Caco-2 (cell line): ENCODE measurements around the gene ADCY10. TPM values are rescaled to one million over a fixed set of nuclear protein-coding genes. Genes with fewer than 3 reads are reported as not detected.
"Not testable (repeated sequence)": the region's sequence is repeated elsewhere in the genome, so short reads cannot be mapped to it uniquely, and the experiment has no call there.

ENCODE experiments used
- BruUV-seq: library from RNA; stranded (reverse); fragments of 400-500 nt; replicated peaks from 2 replicates; lab custom pipeline; 2021; lab: Mats Ljungman, UMichigan
- CTCF ChIA-PET: fragments of 300-600 bp; sonication (Branson Sonifier 250); formaldehyde crosslinking; loops from one replicate; lab custom pipeline; 2022; ENCODE audit warnings: antibody characterized with exemption; lab: Charles Lee
- POLR2A ChIA-PET: fragments of 300-600 bp; sonication (Branson Sonifier 250); formaldehyde crosslinking; loops from one replicate; lab custom pipeline; 2022; ENCODE audit warnings: antibody characterized with exemption; lab: Charles Lee
- DNase-seq, 2 experiments: peaks; one replicate each; pipeline versions ENCODE4 v3.0.0 to v3.0.0-alpha.2; 2020 to 2022
- H3K27me3 ChIP-seq: replicated peaks from 2 replicates; pipeline ENCODE4 v1.6.0; 2011; ENCODE audit warnings: low read length; ENCODE audit not compliant: control insufficient read depth, insufficient read depth
- H3K36me3 ChIP-seq: 2 replicates; pipeline ENCODE4 v1.5.1; 2011; ENCODE audit warnings: low read length; ENCODE audit not compliant: control insufficient read depth, insufficient read depth
- H3K4me1 ChIP-seq: fragments of 250-450 bp; sonication (Bioruptor Pico); 2 replicates; pipeline ENCODE4 v1.5.1; 2020; ENCODE audit warnings: mild to moderate bottlenecking
- H3K4me3 ChIP-seq: 2 replicates; pipeline ENCODE4 v1.5.1; 2011; ENCODE audit warnings: low read depth, mild to moderate bottlenecking, control low read depth, low read length
- H3K9me3 ChIP-seq: fragments of 250-450 bp; sonication (Bioruptor Pico); 2 replicates; pipeline ENCODE4 v1.5.1; 2020; ENCODE audit warnings: mild to moderate bottlenecking, moderate library complexity
- H3K27ac Mint-ChIP-seq: one replicate; pipeline ENCODE4 v1.8.0; 2022; ENCODE audit warnings: mixed read lengths; ENCODE audit not compliant: unreplicated experiment
- H3K27me3 Mint-ChIP-seq: one replicate; pipeline ENCODE4 v1.8.0; 2022; ENCODE audit warnings: mixed read lengths; ENCODE audit not compliant: insufficient read depth, unreplicated experiment
- H3K36me3 Mint-ChIP-seq: one replicate; pipeline ENCODE4 v1.8.0; 2022; ENCODE audit warnings: mild to moderate bottlenecking, mixed read lengths; ENCODE audit not compliant: insufficient read depth, unreplicated experiment
- H3K4me1 Mint-ChIP-seq: one replicate; pipeline ENCODE4 v1.8.0; 2022; ENCODE audit warnings: low read depth, mixed read lengths; ENCODE audit not compliant: unreplicated experiment
- H3K4me3 Mint-ChIP-seq: one replicate; pipeline ENCODE4 v1.8.0; 2022; ENCODE audit warnings: mild to moderate bottlenecking, moderate library complexity, mixed read lengths; ENCODE audit not compliant: unreplicated experiment
- H3K9me3 Mint-ChIP-seq: one replicate; pipeline ENCODE4 v1.8.0; 2022; ENCODE audit warnings: mixed read lengths; ENCODE audit not compliant: unreplicated experiment
- intact Hi-C: fragments of 100-400 bp; cut with micrococcal nuclease; formaldehyde crosslinking; loops from one replicate; pipeline ENCODE4 v1.10.0; 2022; ENCODE audit not compliant: unreplicated experiment
- total RNA-seq: library from RNA; stranded (reverse); gene quantifications from 2 replicates; pipeline ENCODE4 v1.2.3, GENCODE V29; 2022
- TF ChIP-seq, protein P1 (sequence below), 2 experiments: fragments of 200-600 bp in 1 of 2; IDR thresholded peaks; 1 replicate in 1 of 2; 2 replicates in 1 of 2; pipeline versions ENCODE4 v1.5.1 to v1.8.0; 2011 to 2022; ENCODE audit warnings: antibody characterized with exemption in 1 of 2, control low read depth in 1 of 2, inconsistent platforms in 1 of 2, low read depth in 1 of 2, low read length in 1 of 2, mild to moderate bottlenecking in 1 of 2, moderate library complexity in 1 of 2; ENCODE audit not compliant: insufficient read depth in 1 of 2, severe bottlenecking in 1 of 2, unreplicated experiment in 1 of 2

ADCY10 gene
- total RNA-seq, 1 experiment from 2014 or later = 1.7 TPM

DNA sequence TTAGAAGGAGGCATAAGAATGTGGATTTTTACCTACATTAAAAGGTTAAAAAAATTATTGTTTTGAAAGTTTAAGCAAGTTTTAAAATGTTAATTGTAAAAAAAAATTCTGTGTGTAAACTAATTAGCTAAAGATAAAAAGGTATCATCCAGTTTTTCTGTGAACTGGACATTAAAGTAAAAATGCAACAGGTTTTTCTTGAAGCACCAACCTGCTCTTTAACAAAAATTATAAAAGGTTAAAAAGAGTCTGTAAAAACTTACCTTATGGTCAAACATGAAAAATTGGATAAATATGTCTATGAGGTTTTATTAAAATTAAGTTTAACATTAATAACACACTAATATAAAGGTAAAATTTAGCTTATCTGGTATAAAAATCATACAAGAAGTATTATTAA lies 48.7 kb downstream of the ADCY10 start:
- CTCF ChIA-PET, H3K36me3 Mint-ChIP-seq, H3K36me3 ChIP-seq, H3K4me3 ChIP-seq, H3K4me3 Mint-ChIP-seq, H3K9me3 ChIP-seq, BruUV-seq, DNase-seq, H3K27me3 ChIP-seq, H3K27me3 Mint-ChIP-seq: not testable (repeated sequence)
- H3K4me1 ChIP-seq = peaks cover 29% of the 10 kb centered on the region
- Mint-ChIP-seq H3K27ac (peak overlapping the region; percentile 80), H3K9me3 (peaks cover 12% of the 10 kb centered on the region), H3K4me1 (peaks cover 25% of the 10 kb centered on the region)
- intact Hi-C loops = loop anchor here (5.0 kb wide), 1 partner anchor 63 kb away; no protein-coding TSS in a partner anchor
- POLR2A ChIA-PET = interaction anchor here (0.6 kb wide), 1 partner anchor 312 kb away, joined by 5 read pairs; the partner anchor contains the start of gene CREG1

DNA sequence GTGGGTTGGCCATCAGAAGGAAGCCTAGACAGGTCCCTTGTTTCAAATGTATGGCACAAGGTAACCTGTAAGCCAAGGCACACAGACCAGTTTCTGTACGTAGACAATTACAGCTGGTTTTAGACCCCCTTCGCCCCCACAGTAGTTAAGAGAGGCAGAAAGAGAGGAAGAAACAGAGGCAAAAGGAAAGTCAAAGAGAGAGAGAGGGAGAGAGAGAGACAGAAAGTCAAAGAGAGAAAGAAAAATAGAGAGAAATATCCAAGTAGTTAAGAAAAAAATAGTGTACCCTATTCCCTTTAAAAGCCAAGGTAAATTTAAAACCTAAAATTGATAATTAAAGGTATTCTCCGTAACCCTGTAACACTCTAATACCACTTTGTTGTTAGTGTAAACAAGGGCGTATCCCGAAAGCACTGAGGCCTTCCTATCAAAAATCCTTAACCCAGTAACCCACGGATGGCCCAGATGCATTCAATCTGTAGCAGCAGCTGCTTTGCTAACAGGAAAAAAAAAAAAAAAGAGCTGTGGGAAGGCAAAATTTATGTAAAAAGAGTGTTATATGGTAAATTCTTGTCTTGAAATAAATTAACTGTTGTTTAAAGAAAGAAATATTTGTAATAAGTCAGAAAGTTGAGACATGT lies 49.4 kb downstream of the ADCY10 start:
- Mint-ChIP-seq H3K27me3 (no peaks in the 10 kb centered on the region), H3K36me3 (peaks cover 7% of the 10 kb centered on the region), H3K4me1 (peaks cover 25% of the 10 kb centered on the region), H3K4me3 (peak overlapping the region; percentile 49), H3K9me3 (peaks cover 12% of the 10 kb centered on the region), H3K27ac (peak overlapping the region; percentile 23)
- Histone ChIP-seq H3K4me1 (peaks cover 24% of the 10 kb centered on the region), H3K36me3 (no peaks in the 10 kb centered on the region), H3K27me3 (no peaks in the 10 kb centered on the region), H3K4me3 (no peak overlapping the region), H3K9me3 (no peaks in the 10 kb centered on the region)
- POLR2A ChIA-PET = interaction anchor here (0.6 kb wide), 1 partner anchor 311 kb away, joined by 5 read pairs; the partner anchor contains the start of gene CREG1
- CTCF ChIA-PET = no interaction called here
- DNase-seq = no peak
- intact Hi-C loops = loop anchor here (5.0 kb wide), 1 partner anchor 62 kb away; no protein-coding TSS in a partner anchor
- TF ChIP-seq, protein P1, sequence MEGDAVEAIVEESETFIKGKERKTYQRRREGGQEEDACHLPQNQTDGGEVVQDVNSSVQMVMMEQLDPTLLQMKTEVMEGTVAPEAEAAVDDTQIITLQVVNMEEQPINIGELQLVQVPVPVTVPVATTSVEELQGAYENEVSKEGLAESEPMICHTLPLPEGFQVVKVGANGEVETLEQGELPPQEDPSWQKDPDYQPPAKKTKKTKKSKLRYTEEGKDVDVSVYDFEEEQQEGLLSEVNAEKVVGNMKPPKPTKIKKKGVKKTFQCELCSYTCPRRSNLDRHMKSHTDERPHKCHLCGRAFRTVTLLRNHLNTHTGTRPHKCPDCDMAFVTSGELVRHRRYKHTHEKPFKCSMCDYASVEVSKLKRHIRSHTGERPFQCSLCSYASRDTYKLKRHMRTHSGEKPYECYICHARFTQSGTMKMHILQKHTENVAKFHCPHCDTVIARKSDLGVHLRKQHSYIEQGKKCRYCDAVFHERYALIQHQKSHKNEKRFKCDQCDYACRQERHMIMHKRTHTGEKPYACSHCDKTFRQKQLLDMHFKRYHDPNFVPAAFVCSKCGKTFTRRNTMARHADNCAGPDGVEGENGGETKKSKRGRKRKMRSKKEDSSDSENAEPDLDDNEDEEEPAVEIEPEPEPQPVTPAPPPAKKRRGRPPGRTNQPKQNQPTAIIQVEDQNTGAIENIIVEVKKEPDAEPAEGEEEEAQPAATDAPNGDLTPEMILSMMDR (IDR thresholded peaks at IDR 0.05; ENCODE audit: insufficient read depth in 1 of 2, low read depth in 1 of 2, low read length in 1 of 2, severe bottlenecking in 1 of 2, unreplicated experiment in 1 of 2) = no peak
- BruUV-seq = no TSS peak

DNA sequence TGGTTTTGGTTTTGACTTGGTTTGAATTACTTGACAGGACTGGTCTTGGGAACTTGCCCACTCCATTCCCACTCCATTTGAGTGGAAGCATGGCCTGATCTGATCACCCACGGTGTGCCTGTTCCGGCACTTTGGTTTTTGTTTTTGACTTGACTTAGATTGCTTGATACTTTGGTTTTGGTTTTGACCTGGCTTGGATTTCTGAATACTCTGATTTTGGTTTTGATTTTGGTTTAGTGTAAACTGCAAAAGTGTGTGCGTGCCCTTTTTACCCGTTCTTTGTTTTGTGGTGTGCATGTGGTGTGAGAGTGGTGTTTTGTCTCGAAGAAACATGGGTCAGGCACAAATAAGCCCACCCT lies 50.0 kb downstream of the ADCY10 start:
- Histone ChIP-seq H3K4me1 (peaks cover 20% of the 10 kb centered on the region), H3K36me3 (no peaks in the 10 kb centered on the region), H3K4me3 (no peak overlapping the region), H3K9me3 (no peaks in the 10 kb centered on the region), H3K27me3 (no peaks in the 10 kb centered on the region)
- Mint-ChIP-seq H3K4me3 (peak overlapping the region; percentile 49), H3K36me3 (peaks cover 7% of the 10 kb centered on the region), H3K9me3 (peaks cover 12% of the 10 kb centered on the region), H3K27ac (peak overlapping the region; percentile 23), H3K4me1 (peaks cover 25% of the 10 kb centered on the region), H3K27me3 (no peaks in the 10 kb centered on the region)
- DNase-seq = no peak
- intact Hi-C loops = no loop called here
- TF ChIP-seq, protein P1 (IDR thresholded peaks at IDR 0.05; ENCODE audit: insufficient read depth in 1 of 2, low read depth in 1 of 2, low read length in 1 of 2, severe bottlenecking in 1 of 2, unreplicated experiment in 1 of 2) = no peak
- POLR2A ChIA-PET = no interaction called here
- BruUV-seq = TSS peak; percentile 46
- CTCF ChIA-PET = no interaction called here

DNA sequence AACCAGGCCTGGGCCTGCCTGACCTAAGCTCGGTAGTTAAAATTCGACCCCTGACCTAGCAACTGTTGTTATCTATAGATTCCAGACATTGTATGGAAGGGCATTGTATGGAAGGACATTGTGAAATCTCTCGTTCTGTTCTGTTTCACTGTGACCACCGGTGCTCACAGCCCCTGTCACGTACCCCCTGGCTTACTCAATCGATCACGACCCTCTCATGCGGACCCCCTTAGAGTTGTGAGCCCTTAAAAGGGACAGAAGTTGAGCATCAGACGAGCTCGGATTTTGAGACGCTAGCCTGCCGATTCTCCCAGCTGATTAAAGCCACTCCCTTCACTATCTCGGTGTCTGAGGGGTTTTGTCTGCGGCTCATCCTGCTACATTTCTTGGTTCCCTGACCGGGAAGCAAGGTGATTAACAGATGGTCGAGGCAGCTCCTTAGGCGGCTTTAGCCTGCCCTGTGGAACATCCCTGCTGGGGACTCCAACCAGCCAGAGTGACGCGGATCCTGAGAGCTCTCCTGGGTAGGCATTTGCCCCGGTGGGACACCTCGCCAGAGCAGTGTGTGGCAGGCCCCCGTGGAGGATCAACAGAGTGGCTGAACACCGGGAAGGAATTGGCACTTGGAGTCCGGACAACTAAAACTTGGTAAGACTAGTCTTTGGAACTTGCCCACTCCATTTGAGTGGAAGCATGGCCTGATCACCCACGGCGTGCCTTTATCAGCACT lies 50.6 kb downstream of the ADCY10 start:
- not testable (repeated sequence) for H3K36me3 Mint-ChIP-seq
- H3K27ac Mint-ChIP-seq = peak overlapping the region; percentile 23

More for the DNA sequence above, 50.6 kb downstream of the ADCY10 start:
- H3K27me3 ChIP-seq, BruUV-seq, H3K9me3 ChIP-seq, POLR2A ChIA-PET, H3K4me3 ChIP-seq, intact Hi-C loops, H3K36me3 ChIP-seq, CTCF ChIA-PET, H3K27me3 Mint-ChIP-seq, DNase-seq: not testable (repeated sequence)
- peaks cover 25% of the 10 kb centered on the region for H3K4me1 Mint-ChIP-seq
- peaks cover 14% of the 10 kb centered on the region for H3K4me1 ChIP-seq
- peaks cover 12% of the 10 kb centered on the region for H3K9me3 Mint-ChIP-seq
- H3K4me3 Mint-ChIP-seq = peak overlapping the region; percentile 49
